GM19455 (cell line): Measurements from ENCODE around the gene CUL4A.
A peak's percentile ranks its signal among the peaks of the same experiment; 100 is the strongest.

Source experiments
- ATAC-seq: cut with Tn5 transposase; IDR thresholded peaks from one replicate; pipeline ENCODE4 v1.9.1; 2021; ENCODE audit not compliant: unreplicated experiment

CUL4A gene

DNA sequence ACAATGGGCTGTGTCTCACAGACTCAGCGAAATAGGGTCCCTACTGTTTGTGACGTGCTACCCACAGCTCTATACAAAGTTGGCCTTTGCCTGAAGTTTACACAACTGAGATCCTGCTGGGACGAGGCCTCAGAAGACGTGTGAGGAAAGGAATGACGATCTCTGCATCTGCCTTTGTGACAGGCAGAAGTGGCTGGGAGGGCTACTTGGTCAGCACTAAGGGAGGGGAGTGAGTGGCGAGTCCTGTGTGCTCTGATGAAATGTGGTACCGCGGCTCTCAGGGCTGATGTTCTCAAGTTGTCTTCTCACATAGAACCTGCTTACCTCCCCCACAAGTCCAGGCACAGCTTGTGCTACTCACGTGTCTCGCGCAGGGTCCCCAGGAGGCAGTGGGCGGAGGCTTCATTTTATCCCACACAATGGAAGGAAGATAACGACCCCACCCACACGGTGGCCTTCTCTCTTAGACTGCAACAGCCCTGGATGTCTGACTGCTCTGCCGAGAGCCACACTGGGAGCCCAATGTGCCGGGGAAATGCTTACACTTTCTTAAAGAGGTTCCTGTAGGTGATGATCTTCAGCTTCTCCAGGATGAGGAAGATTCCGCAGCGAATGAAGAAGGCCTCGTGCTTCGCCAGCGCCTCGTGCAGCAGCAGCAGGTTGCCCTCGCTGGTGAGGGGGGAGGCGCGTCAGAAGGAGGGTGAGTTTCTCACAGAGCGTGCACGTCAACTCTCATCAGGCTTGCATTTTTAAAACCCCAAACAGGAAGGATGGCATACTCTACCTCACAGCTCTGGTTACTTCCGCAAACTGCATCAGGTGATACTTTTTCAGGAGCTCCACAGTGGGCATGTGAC, 29.8 kb upstream of the CUL4A start:
- no peak for ATAC-seq

DNA sequence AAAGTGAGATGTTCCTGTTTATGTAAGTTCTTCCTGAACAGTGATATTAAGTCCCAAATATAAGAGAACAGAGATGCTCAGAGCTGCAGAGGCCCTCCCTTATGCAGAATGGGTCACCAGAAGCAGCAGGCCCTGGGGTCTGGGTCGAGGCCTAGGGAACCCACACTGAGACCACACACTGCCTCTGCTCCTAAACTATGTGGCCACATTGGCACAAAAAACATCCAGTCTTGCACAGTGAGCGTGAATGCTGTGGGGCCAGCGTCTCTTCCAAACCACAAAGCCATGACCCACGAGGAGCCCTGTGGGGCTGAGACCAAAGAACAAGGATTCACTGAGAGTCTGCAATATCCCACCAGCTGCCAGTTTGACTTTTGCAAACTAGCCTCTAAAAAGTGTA, 27.4 kb upstream of the CUL4A start:
- no peak for ATAC-seq

DNA sequence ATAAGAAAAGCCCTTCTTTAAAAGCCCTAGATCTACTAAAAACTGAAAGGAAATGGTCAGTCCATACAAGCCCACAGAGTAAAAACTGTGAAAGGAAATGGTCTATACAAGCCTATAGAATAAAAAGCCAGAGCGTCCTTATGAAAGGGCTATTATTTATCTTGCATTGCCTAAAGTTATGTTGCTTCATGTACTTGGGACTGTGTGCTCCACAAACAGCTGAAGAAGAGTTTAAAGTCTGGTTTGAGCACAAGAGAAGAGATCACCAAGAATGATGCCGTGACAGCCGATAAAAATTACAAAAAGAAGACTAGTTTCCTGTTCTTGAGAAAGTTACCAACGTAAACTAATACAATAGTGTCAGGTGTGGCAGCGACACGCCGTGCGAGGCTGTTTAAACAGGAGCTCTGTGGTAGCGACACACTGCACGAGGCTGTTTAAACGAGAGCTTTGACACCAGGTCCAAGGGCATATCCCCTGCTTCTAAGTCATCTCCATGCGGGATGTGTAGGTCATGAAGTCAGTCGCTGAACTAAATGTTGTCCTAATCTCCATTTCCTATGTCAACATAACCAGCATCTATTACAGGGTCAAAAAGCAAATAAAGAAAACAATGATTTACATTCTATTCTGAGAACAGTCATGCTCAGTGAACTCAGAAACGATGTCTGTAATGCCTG, 25.8 kb upstream of the CUL4A start:
- no peak for ATAC-seq

DNA sequence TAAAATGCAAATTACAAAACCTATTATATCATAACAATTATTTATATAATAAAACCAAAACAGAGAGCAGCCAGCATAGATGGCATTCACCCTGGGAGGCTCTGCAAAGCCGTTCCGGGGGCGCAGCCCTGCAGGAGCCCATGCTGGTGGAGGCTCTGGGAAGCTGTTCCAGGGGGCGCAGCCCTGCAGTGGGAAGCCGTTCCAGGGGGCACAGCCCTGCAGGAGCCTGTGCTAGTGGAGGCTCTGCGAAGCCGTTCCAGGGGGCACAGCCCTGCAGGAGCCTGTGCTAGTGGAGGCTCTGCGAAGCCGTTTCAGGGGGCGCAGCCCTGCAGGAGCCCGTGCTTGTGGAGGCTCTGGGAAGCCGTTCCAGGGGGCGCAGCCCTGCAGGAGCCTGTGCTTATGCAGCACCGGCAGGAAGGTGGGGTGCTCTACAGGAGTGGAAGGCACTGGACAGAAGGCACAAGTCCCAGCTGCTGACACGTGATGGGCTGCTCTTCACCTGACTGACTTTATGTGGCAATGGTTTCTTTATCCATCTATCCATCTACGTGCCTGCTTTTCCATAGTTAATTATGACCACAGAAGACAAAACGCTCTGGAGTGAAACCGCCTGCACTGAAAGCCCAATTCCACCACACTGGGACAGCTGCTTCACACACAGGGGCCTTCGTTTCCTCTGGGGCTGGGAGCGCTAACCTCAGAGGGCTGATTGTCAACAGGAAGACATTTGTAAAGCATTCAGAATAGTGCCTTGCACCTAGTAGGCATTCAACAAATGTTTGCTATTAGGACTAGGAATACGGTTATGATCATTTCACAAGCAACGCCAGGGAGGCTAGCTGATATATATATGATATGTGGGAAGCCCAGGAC, 24.6 kb upstream of the CUL4A start:
- ATAC-seq = no peak

DNA sequence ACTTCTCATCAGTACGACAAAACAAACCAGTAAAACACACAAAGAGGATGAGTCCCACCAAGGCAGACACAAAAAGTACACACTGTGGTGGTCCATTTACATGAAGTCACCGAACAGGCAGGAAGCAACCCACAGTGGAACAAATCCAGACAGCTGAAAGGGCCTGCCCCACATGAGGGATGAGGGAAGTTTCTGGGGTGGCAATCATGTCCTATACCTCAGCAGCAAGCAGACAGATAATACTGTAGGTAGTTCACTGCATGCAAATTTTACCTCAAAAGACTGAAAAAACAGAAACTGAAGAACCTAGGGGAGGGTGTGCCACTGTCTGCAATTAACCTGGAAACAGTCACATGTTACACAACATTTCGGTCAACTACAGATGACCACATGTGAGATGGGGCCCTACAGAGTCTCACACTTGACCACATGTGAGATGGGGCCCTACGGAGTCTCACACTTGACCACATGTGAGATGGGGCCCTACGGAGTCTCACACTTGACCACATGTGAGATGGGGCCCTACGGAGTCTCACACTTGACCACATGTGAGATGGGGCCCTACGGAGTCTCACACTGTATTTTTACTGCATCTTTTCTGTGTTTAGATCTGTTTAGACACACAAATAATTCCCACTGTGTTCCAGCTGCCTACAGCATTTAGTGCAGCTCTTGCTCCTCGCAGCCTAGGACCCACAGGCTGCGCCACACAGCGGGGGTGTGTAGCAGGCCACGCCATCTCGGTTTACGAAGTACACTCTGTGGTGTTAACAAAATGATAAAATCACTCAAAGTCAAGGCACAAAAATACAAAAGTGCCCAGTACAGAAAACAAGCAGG, 23.1 kb upstream of the CUL4A start:
- peak; percentile 82 for ATAC-seq

DNA sequence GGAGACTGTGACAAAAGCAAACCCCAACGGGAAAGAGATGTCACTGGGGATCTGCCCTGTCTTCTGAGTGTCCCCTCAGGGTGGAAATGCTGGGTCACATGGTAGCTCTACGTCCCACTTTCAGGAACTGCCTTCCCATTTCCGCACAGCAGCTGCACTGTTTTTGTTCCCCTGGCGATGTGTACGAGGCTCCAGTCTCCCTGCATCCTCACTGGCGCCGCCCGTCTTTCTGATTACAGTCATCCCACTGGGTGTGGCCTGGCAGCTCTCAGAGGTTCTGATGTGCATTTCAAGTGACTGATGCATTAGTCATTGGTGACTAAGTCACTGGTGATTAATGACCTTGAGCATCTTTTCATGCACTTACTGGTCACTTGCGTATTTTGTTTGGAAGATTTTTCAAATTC, 22.1 kb upstream of the CUL4A start:
- ATAC-seq = no peak

DNA sequence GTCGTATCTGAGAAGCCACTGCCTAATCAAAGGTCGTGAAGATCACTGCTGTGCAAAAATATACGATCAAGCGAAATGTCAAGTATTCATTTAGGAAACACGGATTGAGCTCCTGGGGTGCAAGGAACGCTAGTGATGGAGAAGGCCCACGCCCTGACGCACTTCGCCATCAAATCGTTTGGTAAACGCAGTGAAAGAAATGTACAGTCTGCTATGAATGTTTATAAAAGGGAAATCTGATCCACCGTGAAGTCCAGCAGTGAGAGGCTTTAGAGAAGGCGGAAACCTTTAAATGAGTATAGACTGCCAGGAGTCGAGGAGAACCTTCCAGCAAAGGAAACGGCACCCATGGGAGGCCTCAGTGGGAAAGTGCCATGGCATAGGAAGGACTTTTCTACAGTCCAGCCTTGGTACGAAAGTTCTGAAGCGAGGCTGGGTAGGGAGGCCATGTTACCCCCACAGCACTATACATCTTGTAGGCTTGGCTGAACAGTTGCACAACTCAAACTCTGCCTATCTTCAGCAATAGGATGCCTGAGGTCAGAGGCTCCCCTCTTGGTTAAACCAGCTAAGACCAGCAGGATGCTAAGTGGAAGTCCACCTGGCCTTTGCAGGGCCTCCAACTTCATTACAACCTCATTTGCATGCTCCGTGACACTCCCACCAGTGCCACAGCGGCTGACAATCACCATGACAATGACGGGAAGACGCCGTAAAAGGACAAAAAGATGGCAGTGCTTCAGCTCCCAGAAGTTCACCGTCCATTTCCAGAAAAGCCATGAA, 21.3 kb upstream of the CUL4A start:
- ATAC-seq = no peak

DNA sequence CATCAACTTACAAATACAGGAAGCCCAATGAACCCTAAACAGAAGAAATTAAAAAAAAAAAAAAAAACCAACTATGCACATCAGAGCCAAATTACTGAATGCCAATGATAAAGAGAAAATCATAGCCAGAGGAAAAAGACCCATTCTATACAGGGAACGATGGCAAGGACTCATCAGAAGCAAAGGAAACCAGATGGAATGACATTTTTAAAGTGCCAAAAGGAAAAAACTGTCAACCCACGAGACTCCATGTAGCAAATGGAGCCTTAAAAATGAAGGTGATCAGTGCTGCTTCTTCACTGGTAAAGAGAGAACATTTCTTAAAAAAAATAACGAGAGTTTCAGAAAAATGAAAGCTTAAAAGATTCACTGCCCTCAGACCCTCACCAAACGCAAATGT, 19.2 kb upstream of the CUL4A start:
- ATAC-seq = no peak

DNA sequence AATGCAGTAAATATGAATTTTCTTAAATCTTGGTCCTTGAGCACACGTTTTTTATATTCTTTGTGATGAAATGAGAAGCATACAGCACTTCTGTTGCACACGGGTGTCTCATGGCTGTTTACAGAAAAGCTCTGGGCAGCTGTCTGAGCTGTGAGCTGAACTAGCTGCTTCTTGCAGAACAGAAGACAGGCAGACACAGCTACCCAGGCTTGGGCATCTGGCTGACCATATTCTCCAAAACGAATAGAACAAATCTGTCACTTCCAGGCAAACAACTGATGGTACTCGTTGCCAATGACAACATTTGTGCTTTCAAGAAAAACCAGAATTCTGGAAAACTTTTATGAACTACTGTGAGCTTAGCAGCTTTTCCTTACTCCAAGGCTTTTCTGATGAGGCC, 17.1 kb upstream of the CUL4A start:
- ATAC-seq = no peak

DNA sequence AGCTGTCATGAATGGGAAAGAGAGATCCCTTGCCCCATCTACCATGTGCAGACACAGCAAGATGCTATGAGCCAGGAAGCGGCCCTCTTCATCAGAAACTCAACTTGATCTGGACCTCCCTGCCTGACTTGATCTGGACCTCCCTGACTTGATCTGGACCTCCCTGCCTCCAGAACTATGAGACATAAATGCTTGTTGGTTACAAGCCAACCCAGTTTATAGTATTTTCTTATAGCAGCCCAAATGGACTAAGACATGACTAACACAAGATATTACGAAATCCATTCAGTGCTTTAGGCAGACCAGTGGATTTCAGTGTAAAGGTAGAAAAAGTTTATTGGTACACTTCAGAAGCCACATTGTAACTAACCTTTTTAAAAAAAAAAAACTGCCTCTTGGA, 16.5 kb upstream of the CUL4A start:
- no peak for ATAC-seq

- ATAC-seq = no peak
These were observed 14.1 kb upstream of the CUL4A start for GRCh38 chr13:113195360-113195759.

DNA sequence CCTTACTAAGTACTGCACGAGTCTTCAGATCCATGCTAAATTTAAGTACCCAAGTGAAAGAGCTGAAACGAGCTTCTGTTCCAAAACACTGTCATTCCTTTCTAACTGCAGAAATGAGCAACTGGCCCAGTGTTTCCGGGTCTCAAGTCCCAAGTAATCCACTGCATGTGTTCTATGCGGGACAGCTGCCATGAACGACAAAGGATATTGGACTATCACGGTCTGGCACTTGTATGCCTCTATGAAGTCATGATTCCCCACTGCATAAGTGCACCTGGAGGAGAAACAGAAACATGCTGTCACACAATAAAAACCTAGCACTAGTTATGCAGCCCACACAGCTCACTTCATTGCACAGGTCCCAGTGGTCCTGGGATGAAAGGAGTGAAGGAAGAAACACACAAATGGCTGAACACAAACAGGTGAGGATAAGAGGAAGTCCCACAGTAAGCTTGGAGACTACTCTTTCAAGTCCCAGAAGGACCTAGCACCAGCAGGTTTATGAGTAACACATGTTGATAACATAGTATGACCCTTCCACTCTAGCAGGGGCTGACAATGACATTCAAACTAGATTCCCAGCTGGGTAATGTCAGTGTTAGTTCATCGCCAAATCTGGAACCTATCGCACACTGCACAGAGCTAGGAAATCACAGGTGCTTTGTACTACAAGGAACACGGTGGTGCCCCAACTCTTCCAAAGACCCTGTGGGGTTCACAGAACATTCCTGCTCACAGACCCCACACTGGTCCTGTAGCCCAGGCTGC, 12.3 kb upstream of the CUL4A start:
- ATAC-seq = no peak

DNA sequence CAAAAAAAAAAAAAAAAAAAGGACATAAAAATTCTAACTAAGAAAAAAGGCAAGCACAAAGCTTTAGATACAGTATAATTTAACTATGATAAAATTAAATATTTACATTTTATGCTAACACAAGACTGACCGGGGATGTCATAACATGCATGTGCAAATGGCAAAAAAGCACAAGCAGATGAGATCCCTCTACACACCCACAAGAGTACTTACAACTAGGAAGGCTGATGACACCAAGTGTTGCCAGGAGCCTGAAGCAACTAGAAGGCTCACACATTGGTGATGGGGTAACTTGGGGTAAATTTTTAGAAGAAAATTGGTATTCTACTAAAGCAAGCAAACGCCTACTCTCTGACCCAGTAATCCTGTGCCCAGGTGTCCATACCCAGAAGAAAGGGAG, 7.6 kb upstream of the CUL4A start:
- no peak for ATAC-seq

- ATAC-seq = no peak
These were observed 6.5 kb upstream of the CUL4A start for GRCh38 chr13:113202912-113203311.

DNA sequence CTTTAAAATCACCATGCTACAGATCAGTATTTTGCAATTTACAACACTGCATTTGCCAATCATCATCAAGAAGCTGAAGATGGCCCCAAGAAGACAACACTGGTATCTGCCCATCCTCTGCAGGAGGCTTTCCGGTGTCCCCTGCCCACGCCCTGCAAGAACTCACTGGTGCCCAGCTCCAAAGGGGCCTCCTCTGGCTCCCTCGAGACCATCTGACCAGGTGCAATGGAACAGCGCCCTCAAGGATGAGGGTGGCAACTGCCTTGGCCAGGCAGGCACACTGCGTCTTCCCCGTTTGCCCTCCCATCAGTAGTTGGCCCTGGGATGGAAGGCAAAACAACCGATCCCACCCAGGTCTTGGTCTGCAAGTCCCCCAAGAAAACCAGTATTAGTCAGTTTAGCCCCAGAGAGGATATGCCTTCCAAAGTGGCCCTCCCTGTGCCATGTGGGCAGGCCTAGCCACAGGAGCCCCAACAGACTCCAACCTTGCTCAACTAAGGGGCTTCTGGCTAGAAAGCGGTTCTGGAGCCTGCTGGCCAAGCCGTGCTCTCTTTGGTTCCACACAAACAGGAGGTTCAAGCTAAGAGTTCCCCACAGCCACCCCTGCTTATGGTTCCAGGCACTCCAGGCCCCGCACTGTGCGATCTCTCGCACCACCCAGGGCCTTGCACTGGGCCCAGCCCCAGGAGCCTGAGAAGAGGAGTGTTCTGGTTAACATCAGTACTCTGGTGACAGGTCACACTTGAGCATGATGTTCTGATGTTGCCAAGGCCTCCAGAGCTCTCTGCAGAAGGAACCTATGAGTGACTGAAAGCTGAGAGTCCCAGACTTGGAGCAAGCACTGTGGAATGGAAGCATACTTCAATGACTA, 5.7 kb upstream of the CUL4A start:
- no peak for ATAC-seq

DNA sequence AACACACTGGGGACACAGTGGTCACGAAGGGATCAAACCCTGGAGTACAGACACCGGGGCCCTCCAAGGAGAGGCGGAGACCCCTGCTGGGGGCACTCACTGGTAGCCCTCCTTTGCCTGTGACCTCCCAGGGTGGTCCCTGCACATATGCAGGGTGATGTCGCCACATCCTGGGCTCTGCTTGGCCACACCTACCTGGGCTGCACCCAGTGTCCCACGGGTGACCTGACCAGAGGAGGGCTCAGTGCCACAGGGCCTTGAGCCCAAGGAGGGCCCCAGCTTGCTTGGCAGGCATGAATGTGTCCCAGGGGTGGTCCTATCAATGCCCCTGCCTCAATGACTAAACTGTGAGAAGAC, 5.1 kb upstream of the CUL4A start:
- no peak for ATAC-seq

- no peak for ATAC-seq
These were observed 3.9 kb upstream of the CUL4A start for GRCh38 chr13:113205428-113205931.

- ATAC-seq = no peak
These were observed 2.0 kb upstream of the CUL4A start for GRCh38 chr13:113207460-113207859.
